Karpas-422 (cell line): ENCODE data around the gene LRBA. TPM values are rescaled to one million over a fixed set of nuclear protein-coding genes. Genes with fewer than 3 reads are reported as not detected.

ENCODE experiments used
- DNase-seq: peaks from one replicate; pipeline ENCODE4 v3.0.0-alpha.2; 2015
- H2AFZ ChIP-seq: fragments of 200-600 bp; sonication (generic); 2 replicates; pipeline ENCODE4 v1.6.1; 2014; ENCODE audit warnings: antibody characterized with exemption, low read length, mixed read lengths
- H3K27ac ChIP-seq: fragments of 200-600 bp; sonication (generic); 2 replicates; pipeline ENCODE4 v1.5.1; 2014; ENCODE audit warnings: mild to moderate bottlenecking, low read length, moderate library complexity
- H3K27me3 ChIP-seq: fragments of 200-600 bp; sonication (generic); 2 replicates; pipeline ENCODE4 v1.6.1; 2014; ENCODE audit warnings: low read length, mixed read lengths
- H3K36me3 ChIP-seq: fragments of 200-600 bp; sonication (generic); 2 replicates; pipeline ENCODE4 v1.6.1; 2014; ENCODE audit warnings: low read length, mixed read lengths; ENCODE audit not compliant: insufficient read depth
- H3K4me1 ChIP-seq: fragments of 200-600 bp; sonication (generic); 2 replicates; pipeline ENCODE4 v1.6.1; 2014; ENCODE audit warnings: mild to moderate bottlenecking, low read length, mixed read lengths
- H3K4me2 ChIP-seq: fragments of 200-600 bp; sonication (generic); 2 replicates; pipeline ENCODE4 v1.6.1; 2014; ENCODE audit warnings: low read length, low read depth, mild to moderate bottlenecking; ENCODE audit not compliant: poor library complexity, severe bottlenecking
- H3K4me3 ChIP-seq: fragments of 200-600 bp; sonication (generic); 2 replicates; pipeline ENCODE4 v1.5.1; 2014; ENCODE audit warnings: mild to moderate bottlenecking, antibody characterized with exemption, low read length, mixed read lengths
- H3K79me2 ChIP-seq: fragments of 200-600 bp; sonication (generic); 2 replicates; pipeline ENCODE4 v1.6.1; 2014; ENCODE audit warnings: mild to moderate bottlenecking, low read length, mixed read lengths
- H3K9ac ChIP-seq: fragments of 200-600 bp; sonication (generic); 2 replicates; pipeline ENCODE4 v1.6.0; 2014; ENCODE audit warnings: low read length
- H3K9me2 ChIP-seq: fragments of 200-600 bp; sonication (generic), shearing (Covaris generic); replicated peaks from 2 replicates; pipeline ENCODE4 v1.6.0; 2014; ENCODE audit warnings: mild to moderate bottlenecking, low read length, moderate library complexity; ENCODE audit not compliant: insufficient read depth
- H3K9me3 ChIP-seq: fragments of 300-700, 200-600 bp; sonication (generic); 2 replicates; pipeline ENCODE4 v1.6.1; 2014; ENCODE audit warnings: low read length, mixed read lengths
- H4K20me1 ChIP-seq: fragments of 200-600 bp; sonication (generic); 2 replicates; pipeline ENCODE4 v1.6.1; 2014; ENCODE audit warnings: mild to moderate bottlenecking, antibody characterized with exemption, low read length, low read depth; ENCODE audit not compliant: insufficient read depth
- total RNA-seq: library from RNA; depleted of rRNA; stranded (reverse); fragments of >200 nt; shearing (Covaris generic); gene quantifications from 2 replicates; pipeline ENCODE4 v1.2.3, GENCODE V29; 2014; ENCODE audit warnings: low replicate concordance

The LRBA gene
- total RNA-seq, 1 experiment from 2014 or later = 131 TPM

- H3K4me1 ChIP-seq = no peaks in the 10 kb centered on the region
- no peaks in the 10 kb centered on the region for H3K9me2 ChIP-seq
- no peaks in the 10 kb centered on the region; the same call in 1 of the 2 replicates for H3K9me3 ChIP-seq
- H3K27ac ChIP-seq = no peak overlapping the region
- no peak for DNase-seq
- H2AFZ ChIP-seq = no peak overlapping the region
- H3K4me2 ChIP-seq = no peak overlapping the region
- H3K79me2 ChIP-seq = peaks cover 13% of the 10 kb centered on the region; the same call in 1 of the 2 replicates
- no peak overlapping the region for H3K9ac ChIP-seq
- H4K20me1 ChIP-seq = no peaks in the 10 kb centered on the region
- no peaks in the 10 kb centered on the region for H3K27me3 ChIP-seq
- H3K4me3 ChIP-seq = no peak overlapping the region
- no peaks in the 10 kb centered on the region for H3K36me3 ChIP-seq
Observed at GRCh38 chr4:150578745-150579501, 436.2 kb downstream of the LRBA start.

GRCh38 chr4:150577796-150578195, 437.3 kb downstream of the LRBA start:
- Histone ChIP-seq H3K4me2 (no peak overlapping the region), H2AFZ (no peak overlapping the region), H3K27me3 (no peaks in the 10 kb centered on the region), H3K79me2 (peaks cover 16% of the 10 kb centered on the region; the same call in 1 of the 2 replicates), H3K36me3 (no peaks in the 10 kb centered on the region), H3K27ac (no peak overlapping the region), H3K9me2 (no peaks in the 10 kb centered on the region), H3K9ac (no peak overlapping the region), H3K4me1 (peaks cover 7% of the 10 kb centered on the region; the same call in 1 of the 2 replicates), H3K4me3 (no peak overlapping the region), H3K9me3 (no peaks in the 10 kb centered on the region), H4K20me1 (no peaks in the 10 kb centered on the region)
- DNase-seq = no peak

GRCh38 chr4:150574678-150575077, 440.4 kb downstream of the LRBA start:
- Histone ChIP-seq H3K4me2 (no peak overlapping the region), H3K36me3 (no peaks in the 10 kb centered on the region), H2AFZ (no peak overlapping the region), H3K9me3 (no peaks in the 10 kb centered on the region), H3K4me3 (no peak overlapping the region), H3K27me3 (no peaks in the 10 kb centered on the region), H4K20me1 (no peaks in the 10 kb centered on the region), H3K4me1 (peaks cover 7% of the 10 kb centered on the region; the same call in 1 of the 2 replicates), H3K79me2 (peaks cover 13% of the 10 kb centered on the region; the same call in 1 of the 2 replicates), H3K9me2 (no peaks in the 10 kb centered on the region), H3K27ac (no peak overlapping the region), H3K9ac (no peak overlapping the region)
- DNase-seq = no peak

DNA sequence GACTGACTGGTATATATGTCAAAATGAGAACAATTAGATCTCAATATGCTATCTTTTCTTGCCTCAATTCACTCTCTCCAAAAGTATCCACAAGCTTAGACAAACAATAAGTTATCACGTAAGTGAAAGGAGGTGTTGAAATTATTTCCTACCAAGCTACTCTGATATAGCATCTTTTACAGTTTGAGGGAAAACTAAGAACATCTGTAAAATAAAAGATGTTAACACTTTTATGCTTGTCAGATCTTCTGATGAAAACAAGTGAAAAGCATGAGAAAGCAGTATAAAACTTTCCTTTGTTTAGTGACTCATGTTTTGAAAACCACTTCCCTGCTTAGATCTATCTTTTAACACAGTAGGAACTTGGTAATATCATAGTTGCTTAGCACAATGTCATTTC, 441.6 kb downstream of the LRBA start:
- Histone ChIP-seq H2AFZ (no peak overlapping the region), H3K4me2 (no peak overlapping the region), H3K27ac (no peak overlapping the region)

DNA sequence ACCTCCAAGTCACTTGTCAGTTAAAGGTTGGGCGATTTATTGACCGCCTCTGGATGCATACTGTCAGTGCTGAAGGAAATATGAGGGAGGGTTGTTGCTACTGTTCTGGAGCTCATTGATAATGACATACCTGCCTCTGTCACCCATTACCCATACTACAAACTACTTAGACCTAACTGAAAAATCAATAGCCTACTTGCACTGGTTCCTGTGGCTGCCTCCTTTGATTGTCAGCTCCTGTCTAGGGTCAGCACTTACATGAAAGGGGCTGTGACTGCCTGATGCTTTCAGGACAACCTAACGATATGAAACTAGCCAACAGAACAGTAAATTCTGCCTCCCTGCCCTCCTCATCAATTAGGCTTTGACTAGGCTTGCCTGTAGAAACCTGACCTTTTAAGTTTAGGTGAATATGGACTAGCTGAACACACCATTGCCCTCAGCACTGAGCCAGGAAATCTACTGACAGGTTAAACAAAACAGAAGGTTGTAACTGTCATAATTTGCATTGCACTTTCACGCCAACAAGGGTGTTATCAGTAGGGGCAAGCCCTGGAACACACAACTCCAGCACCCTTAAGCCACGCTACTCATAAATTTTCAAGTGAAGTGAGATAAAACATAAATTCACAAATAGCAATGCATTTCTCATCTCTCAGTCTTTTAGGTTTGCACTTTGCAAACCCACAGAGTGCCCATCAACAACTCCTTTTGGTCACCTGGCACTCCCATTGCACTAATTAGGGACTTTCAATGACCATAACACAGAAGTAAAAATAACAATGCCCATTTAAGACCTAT, 442.2 kb downstream of the LRBA start:
- H3K4me1 ChIP-seq = peaks cover 7% of the 10 kb centered on the region; the same call in 1 of the 2 replicates
- no peak for DNase-seq
- no peak overlapping the region for H3K27ac ChIP-seq
- H3K4me2 ChIP-seq = no peak overlapping the region
- no peak overlapping the region for H3K4me3 ChIP-seq
- H2AFZ ChIP-seq = no peak overlapping the region
- no peaks in the 10 kb centered on the region for H3K36me3 ChIP-seq
- H3K9ac ChIP-seq = no peak overlapping the region
- no peaks in the 10 kb centered on the region for H4K20me1 ChIP-seq
- H3K9me2 ChIP-seq = no peaks in the 10 kb centered on the region
- H3K27me3 ChIP-seq = no peaks in the 10 kb centered on the region
- H3K79me2 ChIP-seq = peaks cover 9% of the 10 kb centered on the region; the same call in 1 of the 2 replicates
- no peaks in the 10 kb centered on the region for H3K9me3 ChIP-seq

More for the DNA sequence above, 441.6 kb downstream of the LRBA start:
- no peaks in the 10 kb centered on the region for H3K9me2 ChIP-seq
- no peak for DNase-seq
- no peak overlapping the region for H3K9ac ChIP-seq
- H3K4me1 ChIP-seq = peaks cover 7% of the 10 kb centered on the region; the same call in 1 of the 2 replicates
- H3K27me3 ChIP-seq = no peaks in the 10 kb centered on the region
- no peaks in the 10 kb centered on the region for H3K9me3 ChIP-seq
- no peaks in the 10 kb centered on the region for H3K36me3 ChIP-seq
- H3K4me3 ChIP-seq = no peak overlapping the region
- no peaks in the 10 kb centered on the region for H4K20me1 ChIP-seq
- peaks cover 10% of the 10 kb centered on the region; the same call in 1 of the 2 replicates for H3K79me2 ChIP-seq

DNA sequence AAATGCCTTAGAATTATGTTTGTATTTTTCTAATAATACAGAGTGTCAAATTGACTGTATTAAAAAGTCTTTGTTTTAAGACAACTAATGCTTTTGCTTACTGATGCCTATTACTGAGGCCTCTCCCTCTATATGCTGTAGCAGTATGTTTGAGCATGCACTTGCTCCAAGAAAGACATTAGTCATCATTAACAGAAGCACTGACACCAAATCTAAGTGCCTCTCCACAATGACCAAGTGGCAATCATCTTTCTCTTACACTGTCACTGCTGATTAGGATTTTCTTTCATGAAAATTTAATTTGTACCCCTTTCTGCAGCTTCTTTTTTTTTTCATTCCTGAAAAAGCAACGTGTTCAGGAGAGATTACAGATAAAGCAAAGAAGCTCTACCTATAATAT, 444.2 kb downstream of the LRBA start:
- DNase-seq = no peak
- Histone ChIP-seq H4K20me1 (no peaks in the 10 kb centered on the region), H3K27ac (no peak overlapping the region), H3K36me3 (no peaks in the 10 kb centered on the region), H3K4me2 (no peak overlapping the region), H3K79me2 (0 out of 2 replicates have a peak, but pooled peaks cover 6% of the 10 kb centered on the region), H3K4me3 (no peak overlapping the region), H2AFZ (no peak overlapping the region), H3K4me1 (peaks cover 7% of the 10 kb centered on the region; the same call in 1 of the 2 replicates), H3K9me3 (no peaks in the 10 kb centered on the region), H3K9ac (no peak overlapping the region), H3K27me3 (no peaks in the 10 kb centered on the region), H3K9me2 (no peaks in the 10 kb centered on the region)

DNA sequence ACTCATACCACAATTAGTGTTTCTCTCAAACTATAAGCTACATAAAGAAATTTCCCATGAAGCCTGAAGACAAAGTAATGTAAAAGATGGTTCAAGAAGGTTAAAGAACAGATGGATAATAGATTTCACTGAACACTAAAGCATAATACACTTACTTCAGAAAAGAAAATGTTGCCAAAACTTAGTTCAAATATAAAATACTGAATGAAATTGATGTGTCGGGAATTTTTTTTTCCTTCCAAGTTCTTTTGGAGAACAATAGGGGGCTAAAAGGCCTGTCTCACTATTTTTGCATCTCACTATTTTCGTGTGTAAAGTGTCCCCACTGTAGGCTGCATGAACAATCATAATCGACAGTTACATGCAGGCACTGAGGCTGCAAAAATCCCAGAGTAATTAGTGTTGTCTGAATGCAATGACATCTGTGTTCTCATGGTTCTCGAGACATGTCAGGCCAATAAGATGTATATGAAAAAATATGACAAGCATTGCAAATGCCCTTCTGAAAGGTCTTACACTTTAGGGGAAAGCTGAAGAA, 445.0 kb downstream of the LRBA start:
- H3K4me2 ChIP-seq = no peak overlapping the region
- H3K9me3 ChIP-seq = peaks cover 1% of the 10 kb centered on the region; the same call in 1 of the 2 replicates
- H3K4me1 ChIP-seq = peaks cover 7% of the 10 kb centered on the region; the same call in 1 of the 2 replicates
- H3K27ac ChIP-seq = no peak overlapping the region
- no peak overlapping the region for H3K4me3 ChIP-seq
- H3K79me2 ChIP-seq = 0 out of 2 replicates have a peak, but pooled peaks cover 3% of the 10 kb centered on the region
- H3K9ac ChIP-seq = no peak overlapping the region
- no peak for DNase-seq
- H3K27me3 ChIP-seq = no peaks in the 10 kb centered on the region
- H3K9me2 ChIP-seq = no peaks in the 10 kb centered on the region
- no peaks in the 10 kb centered on the region; the same call in 1 of the 2 replicates for H3K36me3 ChIP-seq
- H2AFZ ChIP-seq = no peak overlapping the region
- no peaks in the 10 kb centered on the region for H4K20me1 ChIP-seq
